Bronchial smooth muscle cell (primary cell): ENCODE results near the gene MED8. TPM values are rescaled to one million over a fixed set of nuclear protein-coding genes. Genes with fewer than 3 reads are reported as not detected.

ENCODE experiments used
- total RNA-seq: library from RNA; depleted of rRNA; stranded (reverse); fragments of >200 nt; gene quantifications from 2 replicates; pipeline ENCODE4 v1.2.1, GENCODE V29; 2014

Gene MED8, protein sequence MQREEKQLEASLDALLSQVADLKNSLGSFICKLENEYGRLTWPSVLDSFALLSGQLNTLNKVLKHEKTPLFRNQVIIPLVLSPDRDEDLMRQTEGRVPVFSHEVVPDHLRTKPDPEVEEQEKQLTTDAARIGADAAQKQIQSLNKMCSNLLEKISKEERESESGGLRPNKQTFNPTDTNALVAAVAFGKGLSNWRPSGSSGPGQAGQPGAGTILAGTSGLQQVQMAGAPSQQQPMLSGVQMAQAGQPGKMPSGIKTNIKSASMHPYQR
- 50.4 and 58.3 TPM in 2 replicates for total RNA-seq

DNA sequence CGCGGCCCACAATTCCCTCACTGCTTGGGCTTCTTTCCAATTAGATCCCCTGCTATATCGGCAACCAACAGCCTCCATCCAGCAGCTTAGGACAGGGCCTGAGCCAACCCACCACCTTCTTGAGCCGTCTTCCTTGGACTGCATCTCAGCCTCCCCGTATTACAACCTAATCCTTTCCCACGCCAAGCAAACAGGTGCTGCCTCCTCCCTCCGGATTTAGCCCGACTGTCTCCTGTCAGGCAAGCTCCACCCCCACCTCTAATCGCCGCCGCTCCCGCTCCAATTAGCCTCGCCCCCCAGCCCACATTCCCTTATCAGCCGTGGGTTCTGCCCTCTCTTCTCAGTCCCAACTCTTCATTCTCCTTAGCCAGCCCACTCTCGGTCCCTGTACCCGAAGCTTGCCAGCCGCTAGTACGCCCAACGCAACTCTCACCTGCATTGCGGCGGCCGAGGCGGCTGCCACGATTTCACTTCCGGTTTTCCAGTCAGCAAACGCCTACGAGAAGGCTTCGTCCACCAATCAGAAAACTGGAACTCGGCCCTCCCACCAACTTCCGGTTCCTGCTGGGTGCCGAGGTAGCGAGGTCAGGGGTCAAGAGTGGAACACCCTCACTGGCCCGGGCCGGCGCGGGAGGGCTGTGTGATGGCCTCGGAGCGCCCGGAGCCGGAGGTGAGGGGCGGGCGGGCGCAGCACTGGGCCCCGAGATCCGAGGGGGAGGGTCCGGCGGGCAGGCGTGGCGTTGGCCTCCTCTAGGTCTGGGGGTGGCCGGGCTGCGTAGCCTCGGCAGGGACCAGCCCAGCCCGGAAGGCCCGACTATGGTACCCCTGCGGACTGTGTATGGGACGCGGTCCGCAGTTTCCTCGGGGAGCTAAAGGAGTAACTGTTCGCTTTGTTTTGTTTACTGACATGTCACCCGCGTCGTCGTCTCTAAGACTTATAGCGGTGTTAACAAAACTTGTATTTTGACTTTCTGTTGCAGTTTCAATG is at the start of gene MED8, which contains the start of gene SZT2:
TSS of gene MED8 (minus strand) at position 475 of the 988 bp plus-strand sequence. CDS start at position 439, 36 bp downstream.
TSS of gene SZT2 (plus strand) at position 574 of the 988 bp plus-strand sequence. CDS start at position 644, 70 bp downstream.

GRCh38 chr1:43367904-43368645 is 21.5 kb downstream of the MED8 start, which contains the start of gene ELOVL1:
ELOVL1 (minus strand) TSS chr1:43368011; CDS start chr1:43365609, 2,402 bp downstream.

DNA sequence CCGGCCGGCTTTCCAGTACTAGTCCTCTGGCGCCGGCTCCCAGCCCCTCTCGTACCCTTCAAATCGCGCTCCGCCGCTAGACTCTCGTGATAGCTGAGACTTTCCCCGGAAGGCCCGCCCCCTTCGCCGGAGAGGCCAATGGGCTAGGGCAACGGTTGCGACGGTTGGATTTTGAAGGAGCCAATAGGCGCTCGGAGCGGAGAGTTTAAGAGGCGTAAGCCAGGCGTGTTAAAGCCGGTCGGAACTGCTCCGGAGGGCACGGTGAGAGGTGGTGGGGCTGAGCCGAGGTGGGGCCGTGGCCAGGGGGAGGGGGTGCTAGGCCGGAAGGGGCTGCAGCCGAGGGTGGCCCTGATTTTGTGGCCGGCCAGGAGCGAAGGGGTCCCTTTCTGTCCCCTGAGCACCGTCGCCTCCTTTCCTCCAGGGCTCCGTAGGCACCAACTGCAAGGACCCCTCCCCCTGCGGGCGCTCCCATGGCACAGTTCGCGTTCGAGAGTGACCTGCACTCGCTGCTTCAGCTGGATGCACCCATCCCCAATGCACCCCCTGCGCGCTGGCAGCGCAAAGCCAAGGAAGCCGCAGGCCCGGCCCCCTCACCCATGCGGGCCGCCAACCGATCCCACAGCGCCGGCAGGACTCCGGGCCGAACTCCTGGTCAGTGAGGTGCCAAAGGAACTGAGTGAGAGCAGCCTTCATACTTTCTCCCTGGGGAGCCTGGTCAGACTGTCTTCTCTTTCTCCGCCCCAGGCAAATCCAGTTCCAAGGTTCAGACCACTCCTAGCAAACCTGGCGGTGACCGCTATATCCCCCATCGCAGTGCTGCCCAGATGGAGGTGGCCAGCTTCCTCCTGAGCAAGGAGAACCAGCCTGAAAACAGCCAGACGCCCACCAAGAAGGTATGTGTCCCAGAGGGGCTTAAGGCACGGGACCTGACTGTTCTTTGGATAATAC is 30.6 kb downstream of the MED8 start, which contains the start of gene CDC20:
TSS of gene CDC20 (plus strand) at position 236 of the 948 bp plus-strand sequence. CDS start at position 471, 235 bp downstream.

GRCh38 chr1:43337588-43337987 is 52.0 kb downstream of the MED8 start, which contains the start of gene MPL:
MPL (plus strand) TSS chr1:43337818; CDS start chr1:43337849, 31 bp downstream.

Other genes starting within 250 kb of the MED8 start
- 32.6 and 39.9 TPM in 2 replicates for gene EBNA1BP2, start 217.5 kb downstream of the MED8 start, total RNA-seq
- gene CFAP57, start 217.5 kb downstream of the MED8 start, total RNA-seq: 0.16 and 0.26 TPM in 2 replicates
- gene TMEM125, start 119.8 kb downstream of the MED8 start, total RNA-seq: not detected in 2 replicates
- not detected in 2 replicates for gene C1orf210, start 104.2 kb downstream of the MED8 start, total RNA-seq
- gene TIE1, start 88.8 kb downstream of the MED8 start, total RNA-seq: 0.34 and 0.79 TPM in 2 replicates
- gene MPL, start 52.0 kb downstream of the MED8 start, total RNA-seq: not detected in 2 replicates
- gene CDC20, start 30.8 kb downstream of the MED8 start, total RNA-seq: 1.2 and 8.7 TPM in 2 replicates
- 40.2 and 48.2 TPM in 2 replicates for gene ELOVL1, start 21.8 kb downstream of the MED8 start, total RNA-seq
- gene SZT2, start 99 bp upstream of the MED8 start, total RNA-seq: 18.3 and 23.3 TPM in 2 replicates
- 20.5 and 21.8 TPM in 2 replicates for gene HYI, start 64.1 kb upstream of the MED8 start, total RNA-seq
- gene PTPRF, start 141.1 kb upstream of the MED8 start, total RNA-seq: 15.3 and 40.0 TPM in 2 replicates